Fibroblast of pulmonary artery (primary cell): ENCODE results near the gene GRWD1.
A peak's percentile ranks its signal among the peaks of the same experiment; 100 is the strongest.

Experiments
- DNase-seq: peaks from one replicate; pipeline ENCODE4 v3.0.0-alpha.2; 2010; ENCODE audit warnings: low read depth
- H3K4me3 ChIP-seq: replicated peaks from 2 replicates; pipeline ENCODE4 v1.5.1; 2011; ENCODE audit warnings: low read depth, mild to moderate bottlenecking, control low read depth, low read length, moderate library complexity
- CTCF ChIP-seq: IDR thresholded peaks from 2 replicates; pipeline ENCODE4 v1.5.1; 2011; ENCODE audit warnings: mild to moderate bottlenecking, control low read depth, low read length, inconsistent platforms; ENCODE audit errors: missing control alignments

GRWD1 gene

GRCh38 chr19:48479686-48480085 is 33.9 kb downstream of the GRWD1 start:
- no peak overlapping the region for H3K4me3 ChIP-seq
- no peak for TF ChIP-seq CTCF
- no peak for DNase-seq

- peak overlapping the region; percentile 12 for H3K4me3 ChIP-seq
- DNase-seq, result no peak
- TF ChIP-seq CTCF, result no peak
Measured at GRCh38 chr19:48480183-48480557, 34.4 kb downstream of the GRWD1 start.

GRCh38 chr19:48480558-48481500 is 35.0 kb downstream of the GRWD1 start:
- peak overlapping the region; percentile 27 for H3K4me3 ChIP-seq
- no peak for DNase-seq
- TF ChIP-seq CTCF, result no peak

- DNase-seq, result no peak
- no peak for TF ChIP-seq CTCF
- H3K4me3 ChIP-seq, result no peak overlapping the region
Measured at GRCh38 chr19:48481846-48482639, 36.3 kb downstream of the GRWD1 start.

- no peak for TF ChIP-seq CTCF
- no peak for DNase-seq
Measured at GRCh38 chr19:48483301-48483700, 37.5 kb downstream of the GRWD1 start.

GRCh38 chr19:48484247-48484893 is 38.6 kb downstream of the GRWD1 start:
- no peak for DNase-seq
- no peak overlapping the region for H3K4me3 ChIP-seq

More at GRCh38 chr19:48483301-48483700, 37.5 kb downstream of the GRWD1 start:
- no peak overlapping the region for H3K4me3 ChIP-seq

More at GRCh38 chr19:48484247-48484893, 38.6 kb downstream of the GRWD1 start:
- no peak for TF ChIP-seq CTCF
